ENCODE data around the gene ZG16B.

GRCh38 chr16:2836646-2837508 lies 6.8 kb downstream of the ZG16B start:
- TF ChIP-seq CTCF (IDR thresholded peaks at IDR 0.05), result no peak
- TF ChIP-seq POLR2AphosphoS5 (IDR thresholded peaks at IDR 0.05), result no peak
- TF ChIP-seq POLR2A (IDR thresholded peaks at IDR 0.05; ENCODE audit: low read depth), result no peak
